H1 (cell line): ENCODE measurements around the gene RRP1. TPM values are rescaled to one million over a fixed set of nuclear protein-coding genes. Genes with fewer than 3 reads are reported as not detected.

ENCODE experiments used
- CTCF ChIA-PET: fragments of 300-600 bp; sonication (Branson Sonifier 250); formaldehyde crosslinking; loops from one replicate; lab custom pipeline; 2021; ENCODE audit not compliant: partially characterized antibody; lab: Charles Lee
- POLR2A ChIA-PET: fragments of 300-600 bp; sonication (Branson Sonifier 250); formaldehyde crosslinking; loops from one replicate; lab custom pipeline; 2021; ENCODE audit warnings: inconsistent platforms; ENCODE audit not compliant: partially characterized antibody; lab: Charles Lee
- DNase-seq, 2 experiments: peaks; one replicate each; pipeline versions ENCODE4 v3.0.0 to v3.0.0-alpha.2; 2010 to 2022; ENCODE audit warnings: low spot score in 2 of 2, low read depth in 1 of 2, mixed read lengths in 1 of 2
- FAIRE-seq: peaks from 2 replicates; lab custom pipeline; 2011; peaks lifted over from hg19 to GRCh38; lab: Jason Lieb, UNC
- H2AFZ ChIP-seq: 2 replicates; pipeline ENCODE4 v1.8.1; 2012; ENCODE audit warnings: low read length, inconsistent platforms
- H2AK5ac ChIP-seq: 2 replicates; pipeline ENCODE4 v1.6.1; 2013; ENCODE audit warnings: low read depth, low read length
- H2BK120ac ChIP-seq: replicated peaks from 2 replicates; pipeline ENCODE3; 2013; ENCODE audit warnings: low read depth, low read length, inconsistent platforms
- H2BK12ac ChIP-seq: 2 replicates; pipeline ENCODE4 v1.6.1; 2013; ENCODE audit warnings: low read depth, low read length
- H2BK15ac ChIP-seq: 2 replicates; pipeline ENCODE4 v1.6.1; 2013; ENCODE audit warnings: low read length
- H2BK20ac ChIP-seq: 2 replicates; pipeline ENCODE4 v1.6.1; 2013; ENCODE audit warnings: low read length
- H2BK5ac ChIP-seq: 2 replicates; pipeline ENCODE4 v1.6.1; 2013; ENCODE audit warnings: low read depth, low read length
- H3K14ac ChIP-seq: 2 replicates; pipeline ENCODE4 v1.6.1; 2013; ENCODE audit warnings: inconsistent platforms; ENCODE audit not compliant: insufficient read length
- H3K18ac ChIP-seq: 2 replicates; pipeline ENCODE4 v1.6.1; 2013; ENCODE audit warnings: low read length; ENCODE audit errors: extremely low read depth
- H3K23ac ChIP-seq: 2 replicates; pipeline ENCODE4 v1.6.1; 2013; ENCODE audit warnings: inconsistent platforms; ENCODE audit not compliant: insufficient read length
- H3K23me2 ChIP-seq: 2 replicates; pipeline ENCODE4 v1.6.1; 2013; ENCODE audit warnings: low read depth, low read length
- H3K27ac ChIP-seq: 2 replicates; pipeline ENCODE4 v1.6.1; 2011; ENCODE audit warnings: low read depth, low read length, inconsistent platforms
- H3K27me3 ChIP-seq, 4 experiments: replicated peaks in 1 of 4; 1 replicate in 1 of 4; 2 replicates in 3 of 4; pipeline versions ENCODE4 v1.6.1 to v1.8.1; 2011 to 2013; ENCODE audit warnings: low read length in 3 of 4, mild to moderate bottlenecking in 3 of 4, inconsistent platforms in 2 of 4, mixed read lengths in 2 of 4, moderate library complexity in 1 of 4; ENCODE audit not compliant: control insufficient read depth in 3 of 4, insufficient read depth in 3 of 4; ENCODE audit errors: extremely low read depth in 1 of 4
- H3K36me3 ChIP-seq, 4 experiments: 2 replicates each; pipeline versions ENCODE4 v1.6.1 to v1.8.1; 2011 to 2013; ENCODE audit warnings: mild to moderate bottlenecking in 4 of 4, low read length in 3 of 4, moderate library complexity in 2 of 4, control low read depth in 1 of 4, inconsistent platforms in 1 of 4; ENCODE audit not compliant: insufficient read depth in 4 of 4, control insufficient read depth in 2 of 4
- H3K4ac ChIP-seq: replicated peaks from 2 replicates; pipeline ENCODE3; 2013; ENCODE audit warnings: low read length, low read depth, mixed read lengths, inconsistent platforms; ENCODE audit not compliant: insufficient read length
- H3K4me1 ChIP-seq, 4 experiments: replicated peaks in 1 of 4; 1 replicate in 1 of 4; 2 replicates in 3 of 4; pipeline versions ENCODE4 v1.6.1 to v1.8.1; 2011 to 2013; ENCODE audit warnings: low read length in 3 of 4, inconsistent platforms in 2 of 4, mixed read lengths in 1 of 4; ENCODE audit not compliant: insufficient read depth in 4 of 4, control insufficient read depth in 3 of 4
- H3K4me2 ChIP-seq, 2 experiments: 2 replicates each; pipeline versions ENCODE4 v1.6.1 to v1.8.1; 2011 to 2013; ENCODE audit warnings: low read depth in 2 of 2, low read length in 2 of 2, control low read depth in 1 of 2, inconsistent platforms in 1 of 2, mild to moderate bottlenecking in 1 of 2; ENCODE audit not compliant: insufficient read depth in 1 of 2
- H3K4me3 ChIP-seq, 4 experiments: fragments of 200-600, 300-600 bp in 1 of 4; sonication (generic), shearing (Covaris generic), sonication (Bioruptor Twin) in 1 of 4; 2 replicates each; pipeline versions ENCODE4 v1.5.1 to v1.8.1; 2011 to 2016; ENCODE audit warnings: low read length in 4 of 4, low read depth in 3 of 4, control low read depth in 2 of 4, inconsistent platforms in 2 of 4, mild to moderate bottlenecking in 2 of 4, mixed read lengths in 1 of 4, moderate library complexity in 1 of 4; ENCODE audit not compliant: insufficient read depth in 2 of 4; ENCODE audit errors: extremely low read depth in 1 of 4
- H3K56ac ChIP-seq: replicated peaks from 2 replicates; pipeline ENCODE3; 2013; ENCODE audit warnings: low read depth, mild to moderate bottlenecking, mixed read lengths, low read length, inconsistent platforms; ENCODE audit not compliant: insufficient read length
- H3K79me1 ChIP-seq: 2 replicates; pipeline ENCODE4 v1.6.1; 2013; ENCODE audit warnings: low read depth, low read length, control low read depth
- H3K79me2 ChIP-seq, 2 experiments: 2 replicates each; pipeline versions ENCODE4 v1.6.1 to v1.8.1; 2012 to 2013; ENCODE audit warnings: low read length in 2 of 2, mild to moderate bottlenecking in 2 of 2, inconsistent platforms in 1 of 2; ENCODE audit not compliant: insufficient read depth in 2 of 2, control insufficient read depth in 1 of 2
- H3K9ac ChIP-seq, 4 experiments: replicated peaks in 1 of 4; 1 replicate in 1 of 4; 2 replicates in 3 of 4; pipeline versions ENCODE4 v1.6.1 to v1.8.1; 2011 to 2013; ENCODE audit warnings: low read depth in 3 of 4, low read length in 3 of 4, control low read depth in 2 of 4, mild to moderate bottlenecking in 2 of 4, moderate library complexity in 2 of 4, inconsistent platforms in 1 of 4; ENCODE audit errors: extremely low read depth in 1 of 4
- H3K9me3 ChIP-seq, 2 experiments: 2 replicates each; pipeline versions ENCODE4 v1.6.1 to v1.8.1; 2012 to 2013; ENCODE audit warnings: mild to moderate bottlenecking in 2 of 2, moderate library complexity in 2 of 2, control low read depth in 1 of 2, inconsistent platforms in 1 of 2, low read depth in 1 of 2, low read length in 1 of 2, mixed read lengths in 1 of 2; ENCODE audit not compliant: insufficient read depth in 2 of 2
- H4K20me1 ChIP-seq, 2 experiments: replicated peaks in 1 of 2; 2 replicates each; pipeline versions ENCODE3 to v1.8.1; 2011 to 2013; ENCODE audit warnings: inconsistent platforms in 2 of 2, low read length in 2 of 2, mild to moderate bottlenecking in 1 of 2; ENCODE audit not compliant: insufficient read depth in 2 of 2, control insufficient read depth in 1 of 2
- H4K5ac ChIP-seq: 2 replicates; pipeline ENCODE4 v1.6.1; 2013; ENCODE audit warnings: low read length, low read depth, mixed read lengths, inconsistent platforms; ENCODE audit not compliant: insufficient read length
- H4K8ac ChIP-seq: 2 replicates; pipeline ENCODE4 v1.8.0; 2013; ENCODE audit warnings: mild to moderate bottlenecking, moderate library complexity, low read length, inconsistent platforms; ENCODE audit not compliant: insufficient read depth; ENCODE audit errors: extremely low read depth
- H4K91ac ChIP-seq: replicated peaks from 2 replicates; pipeline ENCODE3; 2013; ENCODE audit warnings: low read length, mixed read lengths, inconsistent platforms; ENCODE audit not compliant: insufficient read length
- BCL11A ChIP-seq, 2 experiments: IDR thresholded peaks; one replicate each; pipeline ENCODE4 v1.6.1; 2011; ENCODE audit warnings: low read depth in 2 of 2, low read length in 2 of 2, mild to moderate bottlenecking in 2 of 2
- CBX8 ChIP-seq: fragments of 300-800, 300-1000 bp; sonication (generic); IDR thresholded peaks from 2 replicates; pipeline ENCODE4 v1.7.1; 2016; ENCODE audit warnings: low read depth, low read length, borderline replicate concordance
- CHD2 ChIP-seq: IDR thresholded peaks from 2 replicates; pipeline ENCODE4 v1.6.1; 2012; ENCODE audit warnings: low read length, improper control_type of control experiment
- RBBP5 ChIP-seq: IDR thresholded peaks from 2 replicates; pipeline ENCODE4 v1.7.1; 2012; ENCODE audit warnings: low read depth, mild to moderate bottlenecking, inconsistent platforms, low read length, moderate library complexity, borderline replicate concordance
- WGBS, 2 experiments: shearing (Covaris generic) in 1 of 2; methylation state at CpG; one replicate each; pipeline versions ENCODE4 v1.1.6 to v1.1.7; 2013 to 2015; ENCODE audit warnings: low lambda C conversion rate in 2 of 2, mixed read lengths in 2 of 2, inconsistent platforms in 1 of 2, low coverage in 1 of 2, missing lambda C conversion rate in 1 of 2; ENCODE audit not compliant: insufficient replicate concordance in 2 of 2, insufficient coverage in 1 of 2, insufficient read length in 1 of 2; ENCODE audit errors: extremely low coverage in 1 of 2, missing lambda C conversion rate in 1 of 2; 5-methylcytosine and 5-hydroxymethylcytosine counted together
- polyA plus RNA-seq, 7 experiments: library from polyadenylated mRNA; depleted of rRNA in 3 of 7; stranded (reverse) in 5 of 7; unstranded in 2 of 7; fragments of >200 nt in 5 of 7; fragments of 200-250 nt in 2 of 7; gene quantifications; 1 replicate in 5 of 7; 2 replicates in 1 of 7; 4 replicates in 1 of 7; pipeline versions ENCODE4 v1.2.1 to v1.2.3, GENCODE V29; 2011 to 2013; ENCODE audit warnings: missing spikeins in 2 of 7, mixed read lengths in 2 of 7
- total RNA-seq: library from RNA; stranded (reverse); fragmentation: NEBNext Ultra II Directional; extraction: Animal tissue kit (Norgen Biotek cat#: 25700); gene quantifications from 2 replicates; pipeline ENCODE4 v1.2.1, GENCODE V29; 2021
- TF ChIP-seq, protein P1 (sequence below), 3 experiments: IDR thresholded peaks; 1 replicate in 2 of 3; 2 replicates in 1 of 3; pipeline versions ENCODE4 v1.5.1 to v1.6.1; 2011; ENCODE audit warnings: low read length in 3 of 3, mild to moderate bottlenecking in 3 of 3, inconsistent platforms in 2 of 3, low read depth in 1 of 3, moderate library complexity in 1 of 3; ENCODE audit not compliant: insufficient read depth in 1 of 3; ENCODE audit errors: control extremely low read depth in 1 of 3

Gene RRP1
- total and polyA plus RNA-seq, 2 of the 8 experiments (the other 6 are each of a cell fraction or from before 2014, with no cell fraction given) = 11.6 to 55.2 TPM

- no peak overlapping the region for H3K4me2 ChIP-seq
- H3K14ac ChIP-seq = no peak overlapping the region
- no peaks in the 10 kb centered on the region; a peak in 1 of 7 replicates for H3K27me3 ChIP-seq
- no peak for DNase-seq
- H3K36me3 ChIP-seq = no peaks in the 10 kb centered on the region
- WGBS, 2 experiments = 80% methylated on average over 6 of the region's 6 CpGs; no CpG with 5 or more reads in 1 of the 2 experiments
- H3K27ac ChIP-seq = no peak overlapping the region
- H3K23me2 ChIP-seq = no peaks in the 10 kb centered on the region
- FAIRE-seq = no peak
- H3K56ac ChIP-seq = no peak overlapping the region
- no peaks in the 10 kb centered on the region for H3K9me3 ChIP-seq
- H2BK20ac ChIP-seq = no peak overlapping the region
- H4K20me1 ChIP-seq = peaks cover 0 to 5% of the 10 kb centered on the region in 2 experiments
- no peak overlapping the region for H2BK120ac ChIP-seq
- no peak overlapping the region for H4K5ac ChIP-seq
- no peak overlapping the region for H2BK15ac ChIP-seq
- H3K9ac ChIP-seq = no peak overlapping the region
- CTCF ChIA-PET = interaction anchor here (1.0 to 1.3 kb wide), 2 partner anchors 25 to 29 kb away, joined by 3 read pairs; no protein-coding TSS in a partner anchor
- no peaks in the 10 kb centered on the region for H3K79me1 ChIP-seq
- H2BK12ac ChIP-seq = no peak overlapping the region
- no peak overlapping the region for H4K91ac ChIP-seq
- H2BK5ac ChIP-seq = no peak overlapping the region
- no peak overlapping the region for H4K8ac ChIP-seq
- POLR2A ChIA-PET = interaction anchor here (1.4 to 2.1 kb wide), 3 partner anchors 9 to 34 kb away, joined by 3 to 7 read pairs (median 6); no protein-coding TSS in a partner anchor
- no peak overlapping the region for H3K18ac ChIP-seq
- peaks cover 0 to 7% (median 4%) of the 10 kb centered on the region in 4 experiments; a peak in 5 of 7 replicates for H3K4me1 ChIP-seq
- no peak overlapping the region for H2AFZ ChIP-seq
- H3K4ac ChIP-seq = no peak overlapping the region
- no peak overlapping the region for H3K23ac ChIP-seq
- no peak overlapping the region for H3K4me3 ChIP-seq
- H3K79me2 ChIP-seq = no peaks in the 10 kb centered on the region
- H2AK5ac ChIP-seq = no peak overlapping the region
- TF ChIP-seq CHD2 = no peak
- TF ChIP-seq CBX8 = no peak
- TF ChIP-seq, protein P1, sequence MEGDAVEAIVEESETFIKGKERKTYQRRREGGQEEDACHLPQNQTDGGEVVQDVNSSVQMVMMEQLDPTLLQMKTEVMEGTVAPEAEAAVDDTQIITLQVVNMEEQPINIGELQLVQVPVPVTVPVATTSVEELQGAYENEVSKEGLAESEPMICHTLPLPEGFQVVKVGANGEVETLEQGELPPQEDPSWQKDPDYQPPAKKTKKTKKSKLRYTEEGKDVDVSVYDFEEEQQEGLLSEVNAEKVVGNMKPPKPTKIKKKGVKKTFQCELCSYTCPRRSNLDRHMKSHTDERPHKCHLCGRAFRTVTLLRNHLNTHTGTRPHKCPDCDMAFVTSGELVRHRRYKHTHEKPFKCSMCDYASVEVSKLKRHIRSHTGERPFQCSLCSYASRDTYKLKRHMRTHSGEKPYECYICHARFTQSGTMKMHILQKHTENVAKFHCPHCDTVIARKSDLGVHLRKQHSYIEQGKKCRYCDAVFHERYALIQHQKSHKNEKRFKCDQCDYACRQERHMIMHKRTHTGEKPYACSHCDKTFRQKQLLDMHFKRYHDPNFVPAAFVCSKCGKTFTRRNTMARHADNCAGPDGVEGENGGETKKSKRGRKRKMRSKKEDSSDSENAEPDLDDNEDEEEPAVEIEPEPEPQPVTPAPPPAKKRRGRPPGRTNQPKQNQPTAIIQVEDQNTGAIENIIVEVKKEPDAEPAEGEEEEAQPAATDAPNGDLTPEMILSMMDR (IDR thresholded peaks at IDR 0.05; ENCODE audit: control extremely low read depth in 1 of 3, insufficient read depth in 1 of 3, low read depth in 1 of 3, low read length in 3 of 3) = no peak
- no peak for TF ChIP-seq BCL11A (IDR thresholded peaks at IDR 0.05; ENCODE audit: low read depth in 2 of 2, low read length in 2 of 2)
- TF ChIP-seq RBBP5 = no peak
Measured at GRCh38 chr21:43781846-43782245, 7.5 kb upstream of the RRP1 start.
